Astrocyte (in vitro differentiated cells and primary cell): ENCODE results near the gene MYH10. TPM values are rescaled to one million over a fixed set of nuclear protein-coding genes. Genes with fewer than 3 reads are reported as not detected.

ENCODE experiments used
- DNase-seq: peaks from one replicate; pipeline ENCODE4 v3.0.0-alpha.2; 2010; ENCODE audit warnings: low read depth
- FAIRE-seq: peaks from 2 replicates; lab custom pipeline; 2011; peaks lifted over from hg19 to GRCh38; lab: Jason Lieb, UNC
- H2AFZ ChIP-seq: 2 replicates; pipeline ENCODE4 v1.6.0; 2012; ENCODE audit warnings: low read depth, low read length, inconsistent platforms
- H3K27ac ChIP-seq: 2 replicates; pipeline ENCODE4 v1.5.1; 2011; ENCODE audit warnings: low read depth, low read length, inconsistent platforms
- H3K27me3 ChIP-seq: 2 replicates; pipeline ENCODE4 v1.6.0; 2011; ENCODE audit warnings: low read length, inconsistent platforms; ENCODE audit not compliant: insufficient read depth
- H3K36me3 ChIP-seq: 2 replicates; pipeline ENCODE4 v1.5.1; 2011; ENCODE audit warnings: low read length, inconsistent platforms; ENCODE audit not compliant: insufficient read depth
- H3K4me1 ChIP-seq: 2 replicates; pipeline ENCODE4 v1.5.1; 2011; ENCODE audit warnings: low read length, inconsistent platforms; ENCODE audit not compliant: insufficient read depth
- H3K4me2 ChIP-seq: 2 replicates; pipeline ENCODE4 v1.6.0; 2012; ENCODE audit warnings: low read length, inconsistent platforms
- H3K4me3 ChIP-seq: 2 replicates; pipeline ENCODE4 v1.5.1; 2011; ENCODE audit warnings: low read depth, mild to moderate bottlenecking, low read length, inconsistent platforms; ENCODE audit not compliant: insufficient read depth
- H3K79me2 ChIP-seq: 2 replicates; pipeline ENCODE4 v1.6.0; 2012; ENCODE audit warnings: mild to moderate bottlenecking, low read length, inconsistent platforms; ENCODE audit not compliant: insufficient read depth
- H3K9ac ChIP-seq: 2 replicates; pipeline ENCODE4 v1.6.0; 2012; ENCODE audit warnings: mild to moderate bottlenecking, low read length, inconsistent platforms
- H3K9me3 ChIP-seq: 2 replicates; pipeline ENCODE4 v1.5.1; 2012; ENCODE audit warnings: low read depth, mild to moderate bottlenecking, low read length, inconsistent platforms; ENCODE audit not compliant: insufficient read depth
- H4K20me1 ChIP-seq: 2 replicates; pipeline ENCODE4 v1.6.0; 2012; ENCODE audit warnings: low read length, inconsistent platforms; ENCODE audit not compliant: insufficient read depth
- H3K27ac Mint-ChIP-seq: one replicate; pipeline ENCODE4 v1.8.0; 2021; ENCODE audit warnings: mild to moderate bottlenecking, mixed read lengths; ENCODE audit not compliant: unreplicated experiment
- H3K27me3 Mint-ChIP-seq: one replicate; pipeline ENCODE4 v1.8.0; 2021; ENCODE audit warnings: low read depth, mixed read lengths; ENCODE audit not compliant: unreplicated experiment
- H3K36me3 Mint-ChIP-seq: one replicate; pipeline ENCODE4 v1.8.0; 2021; ENCODE audit warnings: low read depth, mixed read lengths; ENCODE audit not compliant: unreplicated experiment
- H3K4me1 Mint-ChIP-seq: one replicate; pipeline ENCODE4 v1.8.0; 2021; ENCODE audit warnings: low read depth, mixed read lengths; ENCODE audit not compliant: unreplicated experiment
- H3K4me3 Mint-ChIP-seq: one replicate; pipeline ENCODE4 v1.8.0; 2021; ENCODE audit warnings: mild to moderate bottlenecking, moderate library complexity, mixed read lengths; ENCODE audit not compliant: unreplicated experiment
- H3K9me3 Mint-ChIP-seq: one replicate; pipeline ENCODE4 v1.8.0; 2021; ENCODE audit warnings: mild to moderate bottlenecking, mixed read lengths; ENCODE audit not compliant: unreplicated experiment
- EZH2 ChIP-seq: IDR thresholded peaks from 2 replicates; pipeline ENCODE4 v1.6.1; 2012; ENCODE audit warnings: mild to moderate bottlenecking, low read length, inconsistent platforms; ENCODE audit not compliant: insufficient read depth
- total RNA-seq: library from RNA; stranded (reverse); gene quantifications from 2 replicates; pipeline ENCODE4 v1.2.1, GENCODE V29; 2021
- TF ChIP-seq, protein P1 (sequence below): IDR thresholded peaks from 2 replicates; pipeline ENCODE4 v1.5.1; 2011; ENCODE audit warnings: low read depth, mild to moderate bottlenecking, inconsistent platforms, low read length, moderate library complexity; ENCODE audit not compliant: insufficient read depth

The MYH10 gene
- total RNA-seq, 1 donor from 2014 or later = 150 TPM

DNA sequence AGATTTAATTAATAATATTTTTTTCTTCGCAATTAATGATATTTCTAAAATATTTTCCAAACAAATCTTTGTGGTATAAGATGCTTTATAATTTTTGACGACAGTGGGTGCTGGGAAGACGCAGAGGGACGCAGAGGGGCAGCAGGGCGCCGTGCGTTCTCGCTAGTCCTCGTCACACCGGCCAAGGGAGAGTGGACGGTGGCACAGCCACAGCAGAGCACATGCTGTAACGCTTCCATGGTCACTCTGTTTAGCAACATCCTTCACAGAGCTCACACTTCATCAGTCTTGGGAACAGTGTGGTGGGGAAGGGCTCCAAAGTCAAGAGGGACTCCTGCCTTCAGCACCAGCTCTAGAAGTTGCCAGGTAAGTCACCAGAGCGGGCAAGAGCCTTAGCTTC, 134.4 kb downstream of the MYH10 start:
- no peak overlapping the region for H3K4me3 ChIP-seq
- Mint-ChIP-seq H3K36me3 (peaks cover 22% of the 10 kb centered on the region), H3K27ac (no peak overlapping the region), H3K4me1 (peaks cover 5% of the 10 kb centered on the region), H3K27me3 (no peaks in the 10 kb centered on the region), H3K4me3 (no peak overlapping the region), H3K9me3 (peaks cover 2% of the 10 kb centered on the region)
- no peaks in the 10 kb centered on the region for H3K4me1 ChIP-seq
- peaks cover 7% of the 10 kb centered on the region for H4K20me1 ChIP-seq
- no peak for DNase-seq
- no peak overlapping the region for H3K9ac ChIP-seq
- no peak overlapping the region for H2AFZ ChIP-seq
- no peaks in the 10 kb centered on the region for H3K79me2 ChIP-seq
- TF ChIP-seq, protein P1, sequence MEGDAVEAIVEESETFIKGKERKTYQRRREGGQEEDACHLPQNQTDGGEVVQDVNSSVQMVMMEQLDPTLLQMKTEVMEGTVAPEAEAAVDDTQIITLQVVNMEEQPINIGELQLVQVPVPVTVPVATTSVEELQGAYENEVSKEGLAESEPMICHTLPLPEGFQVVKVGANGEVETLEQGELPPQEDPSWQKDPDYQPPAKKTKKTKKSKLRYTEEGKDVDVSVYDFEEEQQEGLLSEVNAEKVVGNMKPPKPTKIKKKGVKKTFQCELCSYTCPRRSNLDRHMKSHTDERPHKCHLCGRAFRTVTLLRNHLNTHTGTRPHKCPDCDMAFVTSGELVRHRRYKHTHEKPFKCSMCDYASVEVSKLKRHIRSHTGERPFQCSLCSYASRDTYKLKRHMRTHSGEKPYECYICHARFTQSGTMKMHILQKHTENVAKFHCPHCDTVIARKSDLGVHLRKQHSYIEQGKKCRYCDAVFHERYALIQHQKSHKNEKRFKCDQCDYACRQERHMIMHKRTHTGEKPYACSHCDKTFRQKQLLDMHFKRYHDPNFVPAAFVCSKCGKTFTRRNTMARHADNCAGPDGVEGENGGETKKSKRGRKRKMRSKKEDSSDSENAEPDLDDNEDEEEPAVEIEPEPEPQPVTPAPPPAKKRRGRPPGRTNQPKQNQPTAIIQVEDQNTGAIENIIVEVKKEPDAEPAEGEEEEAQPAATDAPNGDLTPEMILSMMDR = no peak
- TF ChIP-seq EZH2 = no peak
- H3K9me3 ChIP-seq = no peaks in the 10 kb centered on the region
- no peak for FAIRE-seq
- no peak overlapping the region for H3K27ac ChIP-seq
- H3K4me2 ChIP-seq = no peak overlapping the region
- H3K36me3 ChIP-seq = peaks cover 71% of the 10 kb centered on the region
- no peaks in the 10 kb centered on the region for H3K27me3 ChIP-seq

DNA sequence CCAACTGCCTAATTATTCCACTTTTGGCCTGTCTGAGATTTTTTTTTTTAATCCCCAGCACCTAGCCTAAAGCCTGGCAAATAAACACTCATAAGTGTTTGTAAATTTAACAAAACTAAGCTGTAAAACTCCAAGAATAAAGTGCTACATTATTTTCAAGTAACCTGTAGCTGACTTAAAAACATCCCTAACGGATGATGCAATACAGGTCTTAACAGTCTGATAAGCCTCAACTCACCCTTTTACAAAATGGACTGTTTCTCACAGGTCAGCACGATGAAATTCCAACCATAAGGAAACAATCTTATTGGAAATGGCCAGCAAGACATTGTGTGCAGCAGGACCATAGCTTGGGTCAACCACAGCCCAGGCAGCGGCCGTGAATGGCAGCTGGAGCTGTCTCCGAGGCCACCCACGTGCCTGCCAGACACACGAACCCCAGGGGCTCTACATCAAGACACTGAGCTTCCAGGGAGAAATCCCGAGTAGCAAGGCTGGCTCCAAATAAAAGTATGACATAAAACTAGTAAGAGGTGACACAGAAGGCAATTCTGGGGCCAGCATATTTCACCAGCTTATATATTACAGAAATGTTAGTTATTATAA, 135.9 kb downstream of the MYH10 start:
- no peak overlapping the region for H3K27ac ChIP-seq
- H3K79me2 ChIP-seq = no peaks in the 10 kb centered on the region
- FAIRE-seq (no peak), DNase-seq (no peak)
- peak overlapping the region; percentile 34 for H3K27ac Mint-ChIP-seq
- H3K4me2 ChIP-seq = no peak overlapping the region
- no peak overlapping the region for H3K4me3 Mint-ChIP-seq
- H2AFZ ChIP-seq = no peak overlapping the region
- peaks cover 12% of the 10 kb centered on the region for H3K4me1 Mint-ChIP-seq
- no peaks in the 10 kb centered on the region for H3K4me1 ChIP-seq
- peaks cover 73% of the 10 kb centered on the region for H3K36me3 ChIP-seq
- no peaks in the 10 kb centered on the region for H3K27me3 Mint-ChIP-seq
- H3K36me3 Mint-ChIP-seq = peaks cover 20% of the 10 kb centered on the region
- H3K9ac ChIP-seq = no peak overlapping the region
- H3K4me3 ChIP-seq = no peak overlapping the region
- H3K27me3 ChIP-seq = no peaks in the 10 kb centered on the region
- H4K20me1 ChIP-seq = peaks cover 8% of the 10 kb centered on the region
- no peaks in the 10 kb centered on the region for H3K9me3 ChIP-seq
- no peaks in the 10 kb centered on the region for H3K9me3 Mint-ChIP-seq
- TF ChIP-seq, protein P1 = no peak
- no peak for TF ChIP-seq EZH2

DNA sequence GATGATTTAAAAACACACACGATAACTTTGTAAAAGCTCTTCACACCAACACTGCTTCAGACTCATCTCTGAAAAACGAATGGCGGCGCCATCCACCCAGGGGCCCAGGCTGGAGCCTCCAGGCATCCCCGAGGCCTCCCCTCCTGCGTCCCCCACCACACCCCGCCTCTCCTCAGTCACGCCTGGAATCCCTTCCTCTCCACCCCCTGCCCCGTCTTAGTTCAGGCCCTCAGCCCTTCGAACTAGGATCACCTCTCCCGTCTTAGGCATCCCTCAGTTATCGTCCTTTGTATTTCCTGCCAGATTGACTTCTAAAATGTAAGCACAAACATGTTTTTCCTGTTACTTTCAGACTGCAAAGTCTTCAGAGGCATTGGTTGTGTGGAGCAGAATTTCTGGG, 136.5 kb downstream of the MYH10 start:
- peak overlapping the region; percentile 31 for H3K27ac Mint-ChIP-seq
- Histone ChIP-seq H3K4me3 (no peak overlapping the region), H4K20me1 (peaks cover 8% of the 10 kb centered on the region), H3K4me1 (no peaks in the 10 kb centered on the region), H3K9ac (no peak overlapping the region), H3K4me2 (no peak overlapping the region), H3K27ac (no peak overlapping the region), H3K79me2 (no peaks in the 10 kb centered on the region), H3K36me3 (peaks cover 67% of the 10 kb centered on the region), H3K27me3 (no peaks in the 10 kb centered on the region), H2AFZ (no peak overlapping the region), H3K9me3 (no peaks in the 10 kb centered on the region)
- no peaks in the 10 kb centered on the region for H3K9me3 Mint-ChIP-seq
- TF ChIP-seq, protein P1 = no peak
- no peak for TF ChIP-seq EZH2
- H3K4me1 Mint-ChIP-seq = peaks cover 18% of the 10 kb centered on the region
- FAIRE-seq = no peak
- H3K27me3 Mint-ChIP-seq = no peaks in the 10 kb centered on the region
- no peak for DNase-seq
- H3K36me3 Mint-ChIP-seq = peaks cover 22% of the 10 kb centered on the region
- no peak overlapping the region for H3K4me3 Mint-ChIP-seq
